Spleen (tissue), 11 donors: ENCODE results near the gene GET4. TPM values are rescaled to one million over a fixed set of nuclear protein-coding genes. Genes with fewer than 3 reads are reported as not detected.

Source experiments
- DNase-seq: peaks from one replicate; pipeline ENCODE4 v3.0.0-alpha.2; 2020
- H3K27ac ChIP-seq, 8 donors: fragments of 200-600 bp; sonication (generic) in 7 of 8; 1 replicate in 4 of 8; 2 replicates in 4 of 8; pipeline versions ENCODE4 v1.5.0 to v1.8.0; 2016 to 2021; ENCODE audit warnings: inconsistent platforms in 4 of 8, mild to moderate bottlenecking in 4 of 8, moderate library complexity in 1 of 8
- H3K27me3 ChIP-seq, 7 donors: fragments of 200-600 bp; sonication (generic) in 6 of 7; replicated peaks in 1 of 7; 1 replicate in 4 of 7; 2 replicates in 3 of 7; pipeline versions ENCODE4 v1.5.0 to v1.8.0; 2016 to 2021; ENCODE audit warnings: inconsistent platforms in 3 of 7, mild to moderate bottlenecking in 1 of 7
- H3K36me3 ChIP-seq, 6 donors: fragments of 200-600 bp; sonication (generic) in 5 of 6; 1 replicate in 4 of 6; 2 replicates in 2 of 6; pipeline versions ENCODE4 v1.5.0 to v1.8.0; 2016 to 2021; ENCODE audit warnings: inconsistent platforms in 2 of 6
- H3K4me1 ChIP-seq, 6 donors: fragments of 200-600 bp; sonication (generic) in 5 of 6; 1 replicate in 3 of 6; 2 replicates in 3 of 6; pipeline versions ENCODE4 v1.5.0 to v1.8.0; 2016 to 2021; ENCODE audit warnings: inconsistent platforms in 3 of 6
- H3K4me3 ChIP-seq, 8 donors: fragments of 200-600 bp; sonication (generic) in 7 of 8; 1 replicate in 4 of 8; 2 replicates in 4 of 8; pipeline versions ENCODE4 v1.5.0 to v1.8.0; 2016 to 2021; ENCODE audit warnings: inconsistent platforms in 4 of 8, mild to moderate bottlenecking in 4 of 8, moderate library complexity in 2 of 8
- H3K9me3 ChIP-seq, 8 donors: fragments of 200-600 bp; sonication (generic) in 7 of 8; 1 replicate in 4 of 8; 2 replicates in 4 of 8; pipeline versions ENCODE4 v1.5.0 to v1.8.0; 2016 to 2021; ENCODE audit warnings: inconsistent platforms in 4 of 8
- POLR2A ChIP-seq, 3 donors: fragments of 450-650 bp; IDR thresholded peaks; one replicate each; pipeline ENCODE4 v1.5.1; 2017; ENCODE audit warnings: antibody characterized with exemption in 3 of 3, mild to moderate bottlenecking in 1 of 3
- POLR2AphosphoS5 ChIP-seq, 3 donors: sonication (generic); formaldehyde crosslinking; IDR thresholded peaks; one replicate each; pipeline ENCODE4 v1.5.1; 2017; ENCODE audit warnings: antibody characterized with exemption in 3 of 3
- WGBS, 5 donors: extraction: QIAGEN DNeasy Blood & Tissue Kit in 3 of 5; methylation state at CpG; one replicate each; pipeline versions ENCODE4 v1.1.5 to v1.1.7; 2013 to 2018; 5-methylcytosine and 5-hydroxymethylcytosine counted together
- intact Hi-C: fragments of 100-400 bp; cut with DNase I; formaldehyde crosslinking; loops from one replicate; pipeline ENCODE4 v1.15.0; 2023; ENCODE audit warnings: low total_unique reads
- polyA plus RNA-seq, 3 donors: library from polyadenylated mRNA; stranded (reverse); fragments of 200-250 nt; gene quantifications; one replicate each; pipeline ENCODE4 v1.2.1, GENCODE V29; 2013
- total RNA-seq, 7 donors: library from RNA; depleted of rRNA in 3 of 7; stranded (reverse); fragments of >200 nt in 3 of 7; fragmentation: NEBNext Ultra II Directional in 4 of 7; extraction: Animal tissue kit (Norgen Biotek cat#: 25700) in 4 of 7; gene quantifications; one replicate each; pipeline versions ENCODE4 v1.1.0 to v1.2.1, GENCODE V29; 2016 to 2021
- TF ChIP-seq, protein P1 (sequence below), 11 experiments: fragments of 200-600 bp in 7 of 11; fragments of 450-650 bp in 4 of 11; sonication (generic) in 4 of 11; IDR thresholded peaks in 8 of 11; conservative IDR thresholded peaks in 3 of 11; 1 replicate in 7 of 11; 2 replicates in 4 of 11; pipeline versions ENCODE4 v1.4.0 to v1.8.0; 2016 to 2021; ENCODE audit warnings: antibody characterized with exemption in 11 of 11, inconsistent platforms in 4 of 11, mild to moderate bottlenecking in 1 of 11
- donor health status: healthy with polysubstance abuse.
- donor health status: DM: no; HTN: no; CAD: no; lungs with moderate emphysema.
- donor health status: DM: no; HTN: no; CAD: no.
- donor health status: Bipolar disorder and iron deficiency.
- donor health status: healthy.
- donor health status: DM: no; HTN: no; CAD: no.
- donor health status: DM: yes; HTN: yes; CAD: no.

The GET4 gene
- total and polyA plus RNA-seq, 10 donors: 25.4 to 63.0 (median 36.1) TPM

DNA sequence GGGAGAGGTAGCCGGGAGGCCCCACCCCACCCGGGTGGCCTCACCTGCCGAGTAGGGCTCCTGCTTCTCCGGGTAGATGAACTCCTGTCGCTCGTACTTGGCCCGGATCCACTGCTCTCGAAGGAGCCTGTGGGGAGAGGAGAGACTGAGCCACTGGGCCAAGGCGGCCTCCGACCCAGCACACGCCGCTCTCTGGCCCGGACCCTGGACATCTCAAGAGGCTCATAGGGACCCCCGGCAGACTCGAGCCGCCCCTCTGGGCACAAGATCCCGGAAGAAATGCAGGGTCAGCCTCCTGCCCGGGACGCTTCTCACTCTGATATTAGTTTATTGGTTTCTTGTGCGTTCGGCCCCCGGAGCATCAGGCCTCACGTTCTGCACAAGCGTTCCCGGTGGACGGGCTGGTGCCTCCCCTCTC lies 43.6 kb downstream of the GET4 start:
- WGBS, 5 donors: 84 to 93% (median 91%) methylated on average over 23 to 26 of the region's 26 CpGs
- no peak overlapping the region for H3K27ac ChIP-seq
- TF ChIP-seq POLR2A (IDR thresholded peaks at IDR 0.05) (no peak), POLR2AphosphoS5 (IDR thresholded peaks at IDR 0.05) (no peak)
- TF ChIP-seq, protein P1, sequence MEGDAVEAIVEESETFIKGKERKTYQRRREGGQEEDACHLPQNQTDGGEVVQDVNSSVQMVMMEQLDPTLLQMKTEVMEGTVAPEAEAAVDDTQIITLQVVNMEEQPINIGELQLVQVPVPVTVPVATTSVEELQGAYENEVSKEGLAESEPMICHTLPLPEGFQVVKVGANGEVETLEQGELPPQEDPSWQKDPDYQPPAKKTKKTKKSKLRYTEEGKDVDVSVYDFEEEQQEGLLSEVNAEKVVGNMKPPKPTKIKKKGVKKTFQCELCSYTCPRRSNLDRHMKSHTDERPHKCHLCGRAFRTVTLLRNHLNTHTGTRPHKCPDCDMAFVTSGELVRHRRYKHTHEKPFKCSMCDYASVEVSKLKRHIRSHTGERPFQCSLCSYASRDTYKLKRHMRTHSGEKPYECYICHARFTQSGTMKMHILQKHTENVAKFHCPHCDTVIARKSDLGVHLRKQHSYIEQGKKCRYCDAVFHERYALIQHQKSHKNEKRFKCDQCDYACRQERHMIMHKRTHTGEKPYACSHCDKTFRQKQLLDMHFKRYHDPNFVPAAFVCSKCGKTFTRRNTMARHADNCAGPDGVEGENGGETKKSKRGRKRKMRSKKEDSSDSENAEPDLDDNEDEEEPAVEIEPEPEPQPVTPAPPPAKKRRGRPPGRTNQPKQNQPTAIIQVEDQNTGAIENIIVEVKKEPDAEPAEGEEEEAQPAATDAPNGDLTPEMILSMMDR (IDR thresholded peaks at IDR 0.05 in 8 of 11, conservative IDR thresholded peaks at IDR 0.05 in 3 of 11): no peak
- H3K9me3 ChIP-seq: no peaks in the 10 kb centered on the region
- intact Hi-C loops: no loop called here
- H3K36me3 ChIP-seq: peaks cover 0 to 19% (median 0%) of the 10 kb centered on the region in 6 donors
- peaks cover 0 to 9% (median 0%) of the 10 kb centered on the region in 7 donors for H3K27me3 ChIP-seq
- H3K4me1 ChIP-seq: peaks cover 16 to 57% (median 39%) of the 10 kb centered on the region in 6 donors
- no peak overlapping the region for H3K4me3 ChIP-seq
- DNase-seq: peak; percentile 72

DNA sequence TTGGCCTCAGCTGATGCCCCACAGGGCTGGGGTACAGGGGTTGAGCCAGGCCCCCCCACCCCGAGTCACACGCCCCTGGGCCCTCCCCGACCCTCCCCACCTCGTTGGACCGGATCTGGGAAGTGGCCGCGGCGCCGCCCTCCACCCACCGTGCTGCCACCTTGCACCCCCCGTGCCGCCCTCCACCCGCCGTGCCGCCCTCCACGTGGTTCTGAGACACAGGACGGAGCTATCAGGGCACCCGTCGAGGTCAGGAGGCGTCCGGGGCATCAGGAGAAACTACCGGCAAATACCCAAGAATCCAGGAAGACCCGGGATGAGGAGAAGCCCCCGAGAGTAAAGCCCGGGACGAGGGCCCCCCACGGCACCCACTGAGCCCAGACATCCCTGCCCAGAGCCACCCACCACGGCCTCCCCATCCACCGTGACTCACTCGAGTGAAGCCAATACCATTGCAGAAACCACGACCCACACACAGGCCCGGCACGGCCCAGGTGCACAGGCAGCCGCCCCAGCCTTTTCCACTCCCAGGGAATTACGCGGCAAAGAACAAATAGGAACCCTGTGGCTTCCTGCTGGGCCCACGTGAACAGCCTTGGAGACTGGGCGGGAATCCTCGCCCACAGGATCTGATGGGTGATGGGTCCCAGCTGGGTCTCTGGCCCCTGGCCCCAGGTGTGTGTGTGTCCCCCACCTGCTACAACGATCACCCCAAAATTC lies 44.2 kb downstream of the GET4 start:
- intact Hi-C loops: no loop called here
- DNase-seq: peak; percentile 75

DNA sequence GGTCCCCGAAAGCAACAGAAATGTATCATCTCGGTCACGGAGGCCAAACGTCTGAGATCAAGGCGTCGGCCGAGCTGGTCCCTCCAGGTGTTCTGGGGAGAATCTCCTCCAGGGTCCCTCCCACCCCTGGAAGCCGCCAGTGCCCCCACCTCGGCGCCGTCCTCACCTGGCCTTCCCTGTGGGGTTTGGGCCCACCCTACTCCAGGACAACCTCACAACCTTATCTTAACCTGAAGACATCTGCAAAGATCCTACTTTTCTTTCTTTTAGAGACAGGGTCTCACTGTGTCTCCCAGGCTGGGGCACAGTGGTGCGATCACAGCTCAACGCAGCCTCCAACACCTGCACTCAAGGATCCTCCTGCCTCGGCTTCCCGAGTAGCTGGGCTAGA lies 44.7 kb downstream of the GET4 start:
- Histone ChIP-seq H3K4me3 (no peak overlapping the region), H3K36me3 (peaks cover 0 to 23% (median 0%) of the 10 kb centered on the region in 6 donors), H3K27ac (peak overlapping the region in 2 of 8 donors; percentile 90 to 95), H3K27me3 (peaks cover 0 to 9% (median 0%) of the 10 kb centered on the region in 7 donors), H3K4me1 (peaks cover 16 to 68% (median 47%) of the 10 kb centered on the region in 6 donors), H3K9me3 (no peaks in the 10 kb centered on the region)
- 87 to 96% (median 94%) methylated on average over 15 of the region's 15 CpGs for WGBS, 5 donors
- peak; percentile 71 for DNase-seq
- no peak for TF ChIP-seq POLR2A (IDR thresholded peaks at IDR 0.05)
- TF ChIP-seq, protein P1 (IDR thresholded peaks at IDR 0.05 in 8 of 11, conservative IDR thresholded peaks at IDR 0.05 in 3 of 11): no peak
- intact Hi-C loops: no loop called here

More for the DNA sequence above, 44.2 kb downstream of the GET4 start:
- Histone ChIP-seq H3K4me1 (peaks cover 16 to 63% (median 44%) of the 10 kb centered on the region in 6 donors), H3K27me3 (peaks cover 0 to 9% (median 0%) of the 10 kb centered on the region in 7 donors), H3K27ac (no peak overlapping the region), H3K36me3 (peaks cover 0 to 17% (median 0%) of the 10 kb centered on the region in 6 donors), H3K4me3 (no peak overlapping the region), H3K9me3 (no peaks in the 10 kb centered on the region)
- WGBS, 5 donors: 69 to 80% (median 75%) methylated on average over 27 to 40 of the region's 40 CpGs
- TF ChIP-seq POLR2AphosphoS5 (IDR thresholded peaks at IDR 0.05): no peak
- TF ChIP-seq, protein P1 (IDR thresholded peaks at IDR 0.05 in 8 of 11, conservative IDR thresholded peaks at IDR 0.05 in 3 of 11): no peak
- TF ChIP-seq POLR2A (IDR thresholded peaks at IDR 0.05): no peak

DNA sequence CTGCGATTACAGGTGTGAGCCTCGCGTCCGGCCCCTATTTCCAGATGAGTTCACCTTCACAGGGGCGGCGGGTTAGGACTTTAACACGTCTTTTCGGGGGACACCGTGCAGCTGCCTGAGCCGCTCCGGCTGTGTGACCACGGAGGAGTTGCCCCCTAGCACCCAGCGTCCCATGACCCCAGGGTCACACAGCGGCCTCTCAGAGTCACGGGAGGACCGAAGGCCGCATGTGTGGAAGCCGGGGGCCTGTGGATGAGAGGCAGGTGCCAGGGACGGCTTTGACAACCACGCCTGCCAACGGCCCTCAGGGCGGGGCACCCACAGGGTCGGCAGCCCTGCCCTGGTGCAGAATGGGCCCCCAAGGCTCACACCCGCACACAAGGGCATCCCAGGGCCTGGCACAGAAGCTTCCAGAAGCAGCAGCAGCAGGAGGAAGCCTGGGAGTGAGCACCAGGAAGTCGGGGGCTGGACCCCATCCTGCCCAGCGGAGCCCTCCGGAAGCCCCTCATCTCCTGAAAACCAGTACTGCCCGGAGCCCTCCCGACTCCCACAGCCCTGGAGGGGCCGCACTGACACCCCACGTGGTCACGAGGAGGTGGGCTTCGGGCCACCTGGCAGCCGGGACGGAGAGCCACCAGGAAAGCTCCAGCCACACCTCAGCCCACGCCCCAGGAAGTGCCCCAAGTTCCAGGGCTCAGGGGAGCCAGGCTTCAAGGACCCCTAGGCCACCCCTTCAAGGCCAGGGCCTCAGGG lies 45.4 kb downstream of the GET4 start:
- TF ChIP-seq, protein P1 (IDR thresholded peaks at IDR 0.05 in 8 of 11, conservative IDR thresholded peaks at IDR 0.05 in 3 of 11): no peak
- TF ChIP-seq POLR2AphosphoS5 (IDR thresholded peaks at IDR 0.05): peak in 1 of 3 donors; percentile 27
- Histone ChIP-seq H3K36me3 (peaks cover 0 to 27% (median 0%) of the 10 kb centered on the region in 6 donors), H3K4me1 (peaks cover 16 to 70% (median 49%) of the 10 kb centered on the region in 6 donors), H3K27ac (peak overlapping the region in 7 of 8 donors; percentile 15 to 95 (median 90)), H3K4me3 (peak overlapping the region in 3 of 8 donors; percentile 8 to 71 (median 38)), H3K27me3 (peaks cover 0 to 9% (median 0%) of the 10 kb centered on the region in 7 donors), H3K9me3 (no peaks in the 10 kb centered on the region)
- intact Hi-C loops: no loop called here
- peak; percentile 79 for DNase-seq
- 41 to 64% (median 47%) methylated on average over 10 to 36 of the region's 36 CpGs for WGBS, 5 donors
